HTR-8/SVneo (cell line): ENCODE data around the gene CACNA1A.
"Not testable (repeated sequence)": the region's sequence is repeated elsewhere in the genome, so short reads cannot be mapped to it uniquely, and the experiment has no call there.

Source experiments
- DNase-seq: peaks from one replicate; pipeline ENCODE4 v3.0.0; 2011; ENCODE audit warnings: low spot score, mixed read lengths; ENCODE audit not compliant: insufficient read length
- FAIRE-seq: peaks from 2 replicates; lab custom pipeline; 2011; peaks lifted over from hg19 to GRCh38; lab: Jason Lieb, UNC

Gene CACNA1A

GRCh38 chr19:13211426-13212308, 294.6 kb downstream of the CACNA1A start:
- no peak for DNase-seq

GRCh38 chr19:13210941-13211340, 295.3 kb downstream of the CACNA1A start:
- FAIRE-seq (no peak), DNase-seq (no peak)

More at GRCh38 chr19:13211426-13212308, 294.6 kb downstream of the CACNA1A start:
- peak; percentile 86 for FAIRE-seq

GRCh38 chr19:13210339-13210775, 295.9 kb downstream of the CACNA1A start:
- FAIRE-seq (no peak), DNase-seq (no peak)

GRCh38 chr19:13209484-13210338, 296.6 kb downstream of the CACNA1A start:
- FAIRE-seq (no peak), DNase-seq (no peak)

GRCh38 chr19:13208672-13209483, 297.4 kb downstream of the CACNA1A start:
- FAIRE-seq = peak; percentile 58

GRCh38 chr19:13207846-13208671, 298.2 kb downstream of the CACNA1A start:
- FAIRE-seq = no peak

More at GRCh38 chr19:13208672-13209483, 297.4 kb downstream of the CACNA1A start:
- DNase-seq = no peak

GRCh38 chr19:13207237-13207845, 298.9 kb downstream of the CACNA1A start:
- no peak for FAIRE-seq
- no peak for DNase-seq

More at GRCh38 chr19:13207846-13208671, 298.2 kb downstream of the CACNA1A start:
- no peak for DNase-seq

GRCh38 chr19:13206587-13206986, 299.7 kb downstream of the CACNA1A start:
- no peak for FAIRE-seq

GRCh38 chr19:13202112-13202511, 304.2 kb downstream of the CACNA1A start:
- FAIRE-seq, DNase-seq: not testable (repeated sequence)

More at GRCh38 chr19:13206587-13206986, 299.7 kb downstream of the CACNA1A start:
- no peak for DNase-seq

GRCh38 chr19:13198634-13199033, 307.6 kb downstream of the CACNA1A start:
- FAIRE-seq (no peak), DNase-seq (no peak)

- DNase-seq (no peak), FAIRE-seq (no peak)
These were observed 310.6 kb downstream of the CACNA1A start for GRCh38 chr19:13195678-13196077.

- DNase-seq (no peak), FAIRE-seq (no peak)
These were observed 315.3 kb downstream of the CACNA1A start for GRCh38 chr19:13190781-13191540.

GRCh38 chr19:13189600-13189999, 316.7 kb downstream of the CACNA1A start:
- DNase-seq = no peak
- FAIRE-seq = no peak

- DNase-seq (no peak), FAIRE-seq (no peak)
These were observed 318.9 kb downstream of the CACNA1A start for GRCh38 chr19:13187419-13187818.

- FAIRE-seq, DNase-seq: not testable (repeated sequence)
These were observed 319.6 kb downstream of the CACNA1A start for GRCh38 chr19:13186688-13187087.

- not testable (repeated sequence) for DNase-seq, FAIRE-seq
These were observed 320.3 kb downstream of the CACNA1A start for GRCh38 chr19:13185763-13186657.

- FAIRE-seq = peak; percentile 98
- not testable (repeated sequence) for DNase-seq
These were observed 321.4 kb downstream of the CACNA1A start for GRCh38 chr19:13184926-13185325.
